IgD-negative memory B cell (primary cell): ENCODE results near the gene SLC7A7. TPM values are rescaled to one million over a fixed set of nuclear protein-coding genes. Genes with fewer than 3 reads are reported as not detected.
"Not testable (repeated sequence)": the region's sequence is repeated elsewhere in the genome, so short reads cannot be mapped to it uniquely, and the experiment has no call there.

Source experiments
- H3K27ac Mint-ChIP-seq, 3 donors: one replicate each; pipeline ENCODE4 v1.8.0; 2020 to 2022; ENCODE audit warnings: mild to moderate bottlenecking in 3 of 3, mixed read lengths in 3 of 3, moderate library complexity in 1 of 3
- H3K27me3 Mint-ChIP-seq: one replicate; pipeline ENCODE4 v1.8.0; 2021; ENCODE audit warnings: mixed read lengths
- H3K36me3 Mint-ChIP-seq: one replicate; pipeline ENCODE4 v1.8.0; 2020; ENCODE audit warnings: mild to moderate bottlenecking, mixed read lengths
- H3K4me1 Mint-ChIP-seq, 3 donors: one replicate each; pipeline ENCODE4 v1.8.0; 2020 to 2022; ENCODE audit warnings: mixed read lengths in 3 of 3, mild to moderate bottlenecking in 1 of 3
- H3K4me3 Mint-ChIP-seq, 4 donors: one replicate each; pipeline ENCODE4 v1.8.0; 2020 to 2022; ENCODE audit warnings: mild to moderate bottlenecking in 4 of 4, mixed read lengths in 4 of 4, moderate library complexity in 3 of 4
- H3K9me3 Mint-ChIP-seq, 3 donors: one replicate each; pipeline ENCODE4 v1.8.0; 2020 to 2021; ENCODE audit warnings: mixed read lengths in 3 of 3, mild to moderate bottlenecking in 1 of 3
- polyA plus RNA-seq: library from polyadenylated mRNA; unstranded; fragments of 300-500 nt; fragmentation: Illumina TruSeq; gene quantifications from one replicate; pipeline ENCODE4 v1.2.3, GENCODE V29; 2021

Gene SLC7A7
- polyA plus RNA-seq, 1 donor from 2014 or later, result 24.0 TPM

DNA sequence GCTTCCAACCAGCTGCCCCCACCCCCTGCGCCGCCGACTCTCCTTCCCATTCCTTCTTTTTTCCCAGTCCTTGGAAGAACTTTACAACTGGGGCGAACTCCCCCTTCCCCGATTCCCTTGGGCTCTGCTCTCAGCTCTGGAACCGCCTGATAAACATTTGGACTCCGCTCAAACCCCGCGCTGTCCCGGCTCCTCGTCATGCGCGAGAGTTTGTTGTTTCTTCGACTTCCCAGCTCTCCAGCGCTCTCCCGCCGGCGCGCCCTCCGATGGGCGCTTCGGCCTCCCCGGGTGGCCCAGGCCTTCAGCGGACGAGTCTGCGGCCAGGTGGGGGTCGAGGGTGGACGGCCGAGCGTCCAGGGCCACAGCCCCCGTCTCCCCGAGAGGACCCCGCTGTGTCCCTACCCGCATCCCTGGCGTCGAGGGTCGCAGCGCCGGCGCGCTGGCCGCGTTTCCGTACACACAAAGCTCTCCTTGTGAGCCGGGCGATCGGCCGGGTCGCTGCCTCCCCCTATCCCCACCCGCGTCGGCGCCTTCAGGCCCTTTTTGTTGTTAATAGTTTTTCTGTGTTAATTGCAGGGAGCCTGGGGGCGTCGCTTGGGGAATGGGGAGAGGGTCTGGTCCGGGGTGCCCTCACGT is 22.0 kb upstream of the SLC7A7 start:
- H3K36me3 Mint-ChIP-seq, result no peaks in the 10 kb centered on the region

DNA sequence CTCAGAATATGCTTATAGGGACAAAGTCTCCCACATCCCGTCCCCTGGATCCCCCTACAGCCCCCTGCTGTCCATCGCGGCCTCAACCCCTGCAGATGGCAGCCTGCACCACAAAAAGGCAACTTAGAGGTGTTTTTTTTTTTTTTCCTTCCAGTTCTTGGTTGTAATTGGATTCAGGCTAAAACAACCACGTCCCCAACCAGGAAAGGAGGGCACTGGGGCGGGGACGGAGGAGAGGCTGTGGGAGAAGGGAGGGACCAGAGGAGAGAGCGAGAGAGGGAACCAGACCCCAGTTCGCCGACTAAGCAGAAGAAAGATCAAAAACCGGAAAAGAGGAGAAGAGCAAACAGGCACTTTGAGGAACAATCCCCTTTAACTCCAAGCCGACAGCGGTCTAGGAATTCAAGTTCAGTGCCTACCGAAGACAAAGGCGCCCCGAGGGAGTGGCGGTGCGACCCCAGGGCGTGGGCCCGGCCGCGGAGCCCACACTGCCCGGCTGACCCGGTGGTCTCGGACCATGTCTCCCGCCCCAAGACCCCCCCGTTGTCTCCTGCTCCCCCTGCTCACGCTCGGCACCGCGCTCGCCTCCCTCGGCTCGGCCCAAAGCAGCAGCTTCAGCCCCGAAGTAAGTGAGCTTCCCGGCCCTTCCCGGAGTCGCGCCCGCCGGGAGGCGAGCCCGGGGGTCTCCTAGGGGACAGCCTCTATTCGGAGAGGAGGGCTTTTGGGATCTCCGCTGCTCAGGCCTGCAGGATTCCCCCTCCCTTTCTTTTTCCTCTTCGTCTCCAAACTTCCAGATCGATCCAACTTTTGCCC is 21.3 kb upstream of the SLC7A7 start, which contains the start of gene MMP14:
Gene MMP14, plus strand, starts transcription at position 285 of the 813 bp plus-strand sequence. Its CDS starts 233 bp downstream, at position 518.
- H3K4me3 Mint-ChIP-seq, result peak within 1 kb of the TSS; percentile 64 to 96 (median 74)
- no peaks in the 10 kb centered on the region for H3K9me3 Mint-ChIP-seq
- peaks cover 2% of the 10 kb centered on the region for H3K36me3 Mint-ChIP-seq
- peaks cover 16% of the 10 kb centered on the region for H3K27me3 Mint-ChIP-seq
- H3K27ac Mint-ChIP-seq, result peak within 1 kb of the TSS in 1 of 3 donors; percentile 18
- H3K4me1 Mint-ChIP-seq, result peaks cover 5 to 6% (median 6%) of the 10 kb centered on the region in 3 donors

More for the DNA sequence above, 22.0 kb upstream of the SLC7A7 start:
- H3K4me3 Mint-ChIP-seq, result peak overlapping the region; percentile 52 to 96 (median 71)
- H3K4me1 Mint-ChIP-seq, result peaks cover 0 to 3% (median 3%) of the 10 kb centered on the region in 3 donors
- no peaks in the 10 kb centered on the region for H3K9me3 Mint-ChIP-seq
- no peak overlapping the region for H3K27ac Mint-ChIP-seq
- H3K27me3 Mint-ChIP-seq, result peaks cover 18% of the 10 kb centered on the region

DNA sequence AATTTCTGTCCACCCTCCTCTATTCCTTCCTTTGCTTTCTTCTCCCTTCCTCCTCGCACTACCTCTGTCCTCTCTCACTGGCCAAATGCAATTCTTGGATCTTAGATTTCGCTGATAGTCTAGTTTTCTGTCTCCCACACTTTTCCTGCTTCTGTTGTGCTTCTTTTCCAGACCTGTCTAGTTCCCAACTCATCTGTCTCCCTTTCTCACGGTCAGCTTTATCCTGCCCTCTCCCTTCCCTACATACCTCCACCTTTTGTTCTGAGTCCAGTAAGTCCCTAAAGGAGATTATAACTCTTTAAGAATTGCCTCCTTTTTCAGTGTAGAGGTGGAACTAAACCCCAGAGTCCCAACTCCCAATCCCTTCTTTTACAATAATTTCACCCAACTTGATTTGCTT is 20.3 kb upstream of the SLC7A7 start:
- Mint-ChIP-seq H3K4me1 (peaks cover 12 to 14% (median 12%) of the 10 kb centered on the region in 3 donors), H3K27me3 (peaks cover 16% of the 10 kb centered on the region), H3K4me3 (peak overlapping the region in 1 of 4 donors; percentile 64), H3K9me3 (no peaks in the 10 kb centered on the region), H3K27ac (peak overlapping the region in 2 of 3 donors; percentile 7 to 18), H3K36me3 (peaks cover 2% of the 10 kb centered on the region)

DNA sequence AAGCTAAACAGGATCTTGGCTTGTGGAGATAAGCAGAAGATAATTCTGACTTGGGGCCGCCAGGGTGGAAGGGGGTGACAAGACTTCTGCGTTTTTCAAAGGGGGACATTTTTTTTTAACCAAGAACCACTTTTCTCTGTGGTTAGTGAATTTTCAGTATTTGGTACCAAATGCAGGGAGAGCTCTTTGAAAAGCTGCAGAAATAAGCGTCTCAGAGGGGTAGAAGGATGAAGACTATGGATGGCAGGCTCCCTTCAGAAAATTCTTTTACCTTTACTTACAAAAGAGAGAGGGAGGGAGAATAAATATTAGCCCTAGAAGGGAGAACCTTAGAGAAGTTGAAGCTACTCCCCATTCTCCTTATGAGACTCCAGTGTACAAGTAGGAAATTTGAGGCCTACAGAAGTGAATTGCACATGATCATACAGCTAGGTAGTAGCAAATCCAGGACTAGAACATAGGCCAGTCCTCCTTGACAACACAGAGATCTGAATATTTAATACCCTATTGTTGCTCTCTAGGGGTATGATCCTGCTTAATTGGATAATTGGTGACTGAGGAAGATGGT is 15.3 kb upstream of the SLC7A7 start:
- Mint-ChIP-seq H3K9me3 (no peaks in the 10 kb centered on the region), H3K36me3 (peaks cover 6% of the 10 kb centered on the region), H3K27me3 (no peaks in the 10 kb centered on the region), H3K4me3 (peak overlapping the region; percentile 93 to 97 (median 95)), H3K27ac (peak overlapping the region in 2 of 3 donors; percentile 93 to 96), H3K4me1 (peaks cover 19 to 23% (median 20%) of the 10 kb centered on the region in 3 donors)

DNA sequence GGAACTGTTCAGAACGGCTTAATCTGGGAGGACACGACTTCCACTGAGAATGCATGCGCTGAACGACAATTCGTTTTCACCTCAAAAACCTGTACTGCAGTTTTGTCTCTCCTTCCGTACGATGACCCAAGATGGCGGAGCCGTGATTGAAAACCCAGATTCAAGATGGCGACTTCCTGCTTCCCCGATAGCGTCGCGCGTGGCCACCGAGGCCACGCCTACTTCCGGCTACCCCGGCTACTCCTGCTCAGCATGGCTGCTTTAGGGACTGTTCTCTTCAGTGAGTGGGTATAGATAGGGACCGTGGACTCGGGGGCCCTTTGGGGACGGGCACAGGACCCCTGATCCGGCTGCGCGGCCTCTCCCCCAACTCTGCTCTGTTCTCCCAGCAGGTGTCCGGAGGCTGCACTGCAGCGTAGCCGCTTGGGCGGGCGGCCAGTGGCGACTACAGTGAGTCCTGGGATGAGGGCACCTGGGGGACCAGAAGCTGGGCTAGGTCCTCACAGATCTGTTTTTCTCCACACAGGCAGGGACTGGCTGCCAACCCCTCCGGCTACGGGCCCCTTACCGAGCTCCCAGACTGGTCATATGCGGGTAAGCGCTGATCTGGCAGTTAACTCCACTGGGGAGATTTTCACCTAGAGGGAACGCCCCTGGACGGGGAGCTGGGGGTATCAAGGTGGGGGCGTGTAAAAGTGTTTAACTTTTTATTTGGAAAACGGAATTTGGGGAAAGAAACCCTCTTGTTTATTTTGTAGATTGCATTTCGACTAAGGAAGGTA is 14.6 kb upstream of the SLC7A7 start, which contains the start of gene MRPL52:
Gene MRPL52, plus strand, starts transcription at position 227 of the 782 bp plus-strand sequence. Its CDS starts 26 bp downstream, at position 253.
- no peaks in the 10 kb centered on the region for H3K27me3 Mint-ChIP-seq
- H3K4me1 Mint-ChIP-seq, result peaks cover 19 to 26% (median 23%) of the 10 kb centered on the region in 3 donors
- no peaks in the 10 kb centered on the region for H3K9me3 Mint-ChIP-seq
- peak within 1 kb of the TSS; percentile 93 to 97 (median 95) for H3K4me3 Mint-ChIP-seq
- H3K36me3 Mint-ChIP-seq, result peaks cover 6% of the 10 kb centered on the region
- H3K27ac Mint-ChIP-seq, result peak within 1 kb of the TSS; percentile 93 to 98 (median 96)

DNA sequence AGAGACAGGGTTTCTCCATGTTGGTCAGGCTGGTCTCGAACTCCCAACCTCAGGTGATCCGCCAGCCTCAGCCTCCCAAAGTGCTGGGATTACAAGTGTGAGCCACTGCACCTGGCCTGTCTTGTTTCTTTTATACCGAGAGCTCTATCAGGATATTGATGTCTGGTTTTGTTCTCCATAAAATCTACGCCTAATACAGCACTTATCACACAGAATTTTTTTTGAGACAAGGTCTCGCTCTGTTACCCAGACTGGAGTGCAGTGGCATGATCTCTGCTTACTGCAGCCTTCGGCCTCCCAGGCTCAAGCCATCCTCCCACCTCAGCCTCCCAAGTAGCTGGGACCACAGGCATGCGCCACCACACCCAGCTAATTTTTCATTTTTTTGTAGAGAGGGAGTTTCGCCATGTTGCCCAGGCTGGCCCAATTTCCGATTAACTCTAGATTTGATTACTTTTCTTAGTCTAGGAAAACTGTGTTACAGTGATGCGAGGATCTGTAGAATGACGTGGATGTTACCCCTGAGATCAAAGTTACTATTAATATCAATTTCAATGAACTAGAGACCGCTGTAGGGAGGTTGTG is 13.9 kb upstream of the SLC7A7 start:
- not testable (repeated sequence) for H3K27me3 Mint-ChIP-seq, H3K9me3 Mint-ChIP-seq

DNA sequence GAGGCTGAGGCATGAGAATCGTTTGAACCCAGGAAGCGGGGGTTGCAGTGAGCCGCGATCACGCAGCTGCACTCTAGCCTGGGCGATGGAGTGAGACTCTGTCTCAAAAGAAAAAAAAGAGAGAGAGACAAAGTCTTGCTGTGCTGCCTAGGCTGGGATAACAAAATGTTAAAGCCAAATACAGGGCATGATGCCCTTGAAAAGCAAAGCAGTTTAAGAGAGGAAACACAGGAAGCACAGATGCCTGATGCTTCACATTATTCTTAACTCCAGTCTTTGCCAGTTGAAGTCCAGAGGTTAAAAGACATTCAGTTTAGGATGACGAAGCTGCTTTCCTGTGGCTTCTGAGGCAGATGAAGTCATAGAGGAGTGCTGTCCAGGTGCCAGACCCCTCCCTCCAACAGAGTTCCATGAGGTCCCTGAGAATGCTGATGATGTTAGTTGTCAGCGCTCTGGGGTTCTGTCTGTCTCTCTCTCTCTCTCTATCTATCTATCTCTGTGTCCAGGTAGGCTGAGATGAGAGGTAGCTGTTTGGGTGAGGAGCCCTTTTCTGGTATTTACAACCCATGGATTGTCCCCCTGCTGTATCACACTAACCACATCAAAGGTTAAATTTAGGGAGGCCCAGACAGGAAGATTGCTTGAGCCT is 9.6 kb upstream of the SLC7A7 start:
- H3K4me3 Mint-ChIP-seq, result peak overlapping the region in 3 of 4 donors; percentile 23 to 82 (median 52)
- H3K36me3 Mint-ChIP-seq, result peaks cover 4% of the 10 kb centered on the region
- H3K27ac Mint-ChIP-seq, result peak overlapping the region in 2 of 3 donors; percentile 63 to 71
- no peaks in the 10 kb centered on the region for H3K9me3 Mint-ChIP-seq
- peaks cover 16 to 26% (median 23%) of the 10 kb centered on the region in 3 donors for H3K4me1 Mint-ChIP-seq
- no peaks in the 10 kb centered on the region for H3K27me3 Mint-ChIP-seq

More for the DNA sequence above, 13.9 kb upstream of the SLC7A7 start:
- Mint-ChIP-seq H3K4me1 (peaks cover 19 to 28% (median 28%) of the 10 kb centered on the region in 3 donors), H3K27ac (peak overlapping the region; percentile 93 to 98 (median 96)), H3K4me3 (peak overlapping the region; percentile 93 to 97 (median 95))
- H3K36me3 Mint-ChIP-seq, result not testable (repeated sequence)

DNA sequence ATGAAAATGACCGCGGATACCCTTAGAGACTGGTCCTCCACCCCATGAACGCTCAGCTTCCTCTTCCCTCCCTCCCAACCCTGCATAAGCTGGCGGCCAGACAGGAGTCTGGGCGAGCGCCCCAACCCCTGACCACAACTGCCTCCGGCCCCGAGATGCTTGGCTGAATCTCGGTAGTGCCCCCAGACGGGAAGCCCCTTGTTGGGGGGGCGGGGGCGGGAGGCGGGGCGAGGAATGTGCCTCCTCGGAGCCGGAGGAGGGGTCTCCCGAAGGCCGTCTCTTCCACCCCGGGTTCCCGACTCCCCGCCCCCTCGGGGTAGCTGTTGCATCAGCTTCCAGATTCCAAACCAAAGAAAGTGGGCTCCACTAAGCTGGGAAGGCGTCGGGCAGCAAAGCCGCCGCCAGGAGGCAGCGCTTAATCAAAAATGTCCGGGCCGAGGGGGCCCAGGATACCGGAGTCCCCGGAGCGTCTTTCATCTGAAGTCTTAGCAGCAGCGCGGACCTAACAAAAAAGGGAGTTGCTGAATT is 7.4 kb upstream of the SLC7A7 start:
- H3K27me3 Mint-ChIP-seq, result no peaks in the 10 kb centered on the region
- H3K36me3 Mint-ChIP-seq, result no peaks in the 10 kb centered on the region
- peak overlapping the region; percentile 78 to 97 (median 90) for H3K4me3 Mint-ChIP-seq
- H3K9me3 Mint-ChIP-seq, result no peaks in the 10 kb centered on the region
- H3K4me1 Mint-ChIP-seq, result peaks cover 19 to 32% (median 25%) of the 10 kb centered on the region in 3 donors
- peak overlapping the region; percentile 56 to 86 (median 80) for H3K27ac Mint-ChIP-seq

DNA sequence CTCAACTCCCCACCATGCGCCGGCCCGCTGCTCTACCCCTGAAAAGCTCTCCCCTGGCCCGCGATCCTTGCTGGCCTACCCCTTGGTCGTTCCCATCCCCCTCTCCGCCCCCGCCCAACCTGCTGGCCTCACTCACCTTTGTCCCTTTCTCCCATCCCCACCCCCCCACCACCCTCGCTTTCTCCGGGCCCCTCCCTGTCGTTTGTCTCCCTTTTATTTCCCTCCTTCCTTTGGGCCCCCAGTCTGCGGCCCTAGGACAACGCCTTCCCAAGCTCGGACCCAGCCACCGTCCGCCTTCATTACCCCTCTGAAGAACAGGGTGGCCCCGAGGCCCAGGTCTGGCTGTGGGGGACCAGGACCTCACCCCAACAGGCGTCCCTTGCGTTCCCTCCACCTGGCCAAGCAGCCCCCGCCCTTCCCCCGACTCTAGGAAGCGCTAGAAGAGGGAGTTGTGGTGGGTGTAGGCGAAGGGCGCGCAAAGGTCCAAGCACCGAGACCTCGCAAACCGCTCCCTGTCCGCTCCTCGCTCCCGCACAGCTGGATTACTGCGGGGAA is 6.9 kb upstream of the SLC7A7 start:
- peak overlapping the region; percentile 78 to 97 (median 90) for H3K4me3 Mint-ChIP-seq
- no peaks in the 10 kb centered on the region for H3K27me3 Mint-ChIP-seq
- H3K4me1 Mint-ChIP-seq, result peaks cover 19 to 32% (median 25%) of the 10 kb centered on the region in 3 donors
- no peaks in the 10 kb centered on the region for H3K36me3 Mint-ChIP-seq
- H3K9me3 Mint-ChIP-seq, result no peaks in the 10 kb centered on the region
- peak overlapping the region in 2 of 3 donors; percentile 56 to 70 for H3K27ac Mint-ChIP-seq

DNA sequence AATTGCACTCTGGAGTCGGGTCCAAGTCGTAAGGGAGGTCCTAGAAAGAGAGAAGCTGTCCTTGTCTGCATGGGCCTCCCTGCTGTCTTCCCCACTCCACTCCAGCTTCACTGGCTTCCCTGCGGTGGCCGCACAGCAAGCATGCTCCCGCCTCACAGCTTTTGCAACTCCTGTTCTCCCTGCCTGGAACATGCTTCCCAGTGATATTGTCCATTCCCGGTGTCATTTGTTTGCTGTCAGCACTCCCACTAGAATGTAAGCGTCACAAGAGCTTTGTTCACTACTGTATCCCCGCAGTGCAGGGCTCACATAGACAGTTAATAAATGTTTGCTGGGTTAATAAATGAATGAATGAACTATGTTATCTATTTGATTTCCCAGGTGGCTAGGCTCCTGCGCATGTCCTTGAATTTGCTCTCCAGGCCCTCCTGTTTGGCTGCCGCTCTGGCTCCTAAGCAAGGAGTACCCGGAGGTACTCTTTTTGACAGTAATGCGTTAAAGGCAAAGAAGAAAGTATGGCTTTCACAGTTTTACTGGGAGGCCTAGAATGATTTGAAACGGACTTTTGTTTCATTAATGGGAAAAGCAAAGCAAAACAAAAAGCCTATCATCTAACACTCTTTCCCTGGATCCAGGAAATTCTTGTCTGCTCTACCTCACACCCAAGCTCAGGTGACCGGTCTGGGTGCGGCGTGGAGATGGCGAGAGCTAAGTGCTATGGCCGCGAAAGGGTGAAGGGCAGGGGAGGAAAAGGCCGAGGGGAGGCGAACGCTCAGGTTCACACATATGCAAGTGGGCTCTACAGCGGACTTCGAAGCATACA is 6.2 kb upstream of the SLC7A7 start:
- Mint-ChIP-seq H3K4me3 (peak overlapping the region; percentile 4 to 67 (median 18)), H3K9me3 (no peaks in the 10 kb centered on the region), H3K27me3 (no peaks in the 10 kb centered on the region), H3K36me3 (no peaks in the 10 kb centered on the region), H3K4me1 (peaks cover 19 to 32% (median 25%) of the 10 kb centered on the region in 3 donors), H3K27ac (peak overlapping the region; percentile 9 to 70 (median 46))

DNA sequence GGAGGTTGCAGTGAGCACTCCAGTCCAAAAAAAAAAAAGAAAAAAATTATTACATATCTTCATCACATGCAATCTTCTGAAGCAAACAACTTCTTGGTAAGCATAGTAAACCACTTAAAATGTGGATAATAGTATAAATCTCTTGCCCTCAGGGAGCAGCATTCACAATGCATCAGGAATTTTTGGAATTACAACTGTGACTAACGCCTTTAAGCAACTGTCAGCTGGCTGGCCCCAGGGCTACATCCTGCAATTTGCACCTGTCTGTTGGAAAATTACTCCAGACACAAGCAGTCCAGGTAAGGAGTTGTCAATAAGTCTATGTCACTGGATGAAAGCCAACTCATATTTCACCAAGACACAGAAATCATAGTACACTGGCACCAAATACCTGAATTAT is 5.5 kb upstream of the SLC7A7 start:
- peak overlapping the region in 2 of 3 donors; percentile 9 to 46 for H3K27ac Mint-ChIP-seq
- peak overlapping the region in 2 of 4 donors; percentile 9 to 28 for H3K4me3 Mint-ChIP-seq
- H3K36me3 Mint-ChIP-seq, result no peaks in the 10 kb centered on the region
- H3K4me1 Mint-ChIP-seq, result peaks cover 23 to 37% (median 29%) of the 10 kb centered on the region in 3 donors
- H3K9me3 Mint-ChIP-seq, result no peaks in the 10 kb centered on the region
- no peaks in the 10 kb centered on the region for H3K27me3 Mint-ChIP-seq
